ENCODE measurements around the gene BTBD19. TPM values are rescaled to one million over a fixed set of nuclear protein-coding genes. Genes with fewer than 3 reads are reported as not detected.

Gene BTBD19
- total and polyA plus RNA-seq, 9 of the 15 experiments (the other 6 are each of a cell fraction or from before 2014, with no cell fraction given): 0.22 to 2.0 (median 0.95) TPM

DNA sequence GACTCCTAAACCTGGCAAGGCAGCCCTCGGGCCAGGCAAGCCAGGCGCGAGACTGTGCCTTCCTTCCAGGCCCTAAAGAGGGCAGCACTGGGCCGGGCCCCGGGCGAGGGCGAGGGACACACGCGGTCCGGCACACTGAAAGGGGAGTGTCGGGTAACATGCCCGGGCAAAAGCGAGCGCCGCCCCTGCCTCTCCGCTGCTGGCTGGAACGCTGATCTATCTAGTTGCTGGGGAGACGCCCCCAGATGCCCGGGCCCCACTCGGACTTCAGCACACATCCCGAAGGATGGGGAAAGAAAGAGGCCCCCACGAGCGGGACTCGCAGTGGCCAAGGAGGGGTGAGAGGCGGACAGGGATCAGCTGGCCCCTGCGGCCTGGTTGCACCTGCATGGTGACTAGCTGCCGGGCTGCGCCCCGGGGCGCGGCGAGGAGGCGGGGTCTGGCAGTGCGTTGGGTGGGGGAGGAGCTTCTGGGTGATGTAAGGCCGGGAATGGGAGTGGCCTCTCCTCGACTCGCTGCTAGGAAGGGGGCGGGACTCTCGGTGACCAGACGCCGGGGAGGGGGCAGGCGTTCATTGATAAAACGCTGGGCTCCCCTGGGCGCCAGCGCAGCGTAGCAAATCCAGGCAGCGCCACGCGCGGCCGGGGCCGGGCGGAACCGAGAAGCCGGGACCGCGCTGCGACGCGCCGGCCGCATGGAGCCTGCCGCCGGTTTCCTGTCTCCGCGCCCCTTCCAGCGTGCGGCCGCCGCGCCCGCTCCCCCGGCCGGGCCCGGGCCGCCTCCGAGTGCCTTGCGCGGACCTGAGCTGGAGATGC lies 8.3 kb upstream of the BTBD19 start, which contains the start of gene PLK3 (continued):
- TF ChIP-seq MAZ (CRISPR knock-in tag; conservative IDR thresholded peaks at IDR 0.05 in 1 of 2, IDR thresholded peaks at IDR 0.05 in 1 of 2) (peak; percentile 79 to 86), PRMT5 (CRISPR knock-in tag; IDR thresholded peaks at IDR 0.05) (no peak), ZC3H11A (IDR thresholded peaks at IDR 0.05; ENCODE audit: low read depth, low read length) (peak; percentile 65; the same call in 1 of the 2 replicates), FOXP1 (CRISPR knock-in tag; IDR thresholded peaks at IDR 0.05) (peak; percentile 80), COPS2 (conservative IDR thresholded peaks at IDR 0.05) (no peak), ETV1 (tag; conservative IDR thresholded peaks at IDR 0.05; ENCODE audit: low read depth) (peak; percentile 63), ELF4 (CRISPR knock-in tag; IDR thresholded peaks at IDR 0.05) (0 out of 2 replicates have a peak, but pooled peaks have one; percentile 16), ZNF644 (tag; IDR thresholded peaks at IDR 0.05; ENCODE audit: low read depth) (0 out of 2 replicates have a peak, but pooled peaks have one; percentile 37), SRSF7 (optimal IDR thresholded peaks at IDR 0.05; ENCODE audit: low read depth, low read length) (no peak), JUNB (CRISPR knock-in tag; conservative IDR thresholded peaks at IDR 0.05) (no peak), EHMT2 (IDR thresholded peaks at IDR 0.05) (no peak), MCM7 (IDR thresholded peaks at IDR 0.05) (no peak), POLR2H (tag; IDR thresholded peaks at IDR 0.05; ENCODE audit: low read depth) (peak; percentile 92), SAP30 (IDR thresholded peaks at IDR 0.05; ENCODE audit: borderline replicate concordance, insufficient read depth, low read depth, low read length, poor library complexity, severe bottlenecking) (peak; percentile 94), ATF7 (IDR thresholded peaks at IDR 0.05) (peak; percentile 95), TAF9B (IDR thresholded peaks at IDR 0.05; ENCODE audit: partially characterized antibody) (peak; percentile 91)
- TF ChIP-seq, protein P1, sequence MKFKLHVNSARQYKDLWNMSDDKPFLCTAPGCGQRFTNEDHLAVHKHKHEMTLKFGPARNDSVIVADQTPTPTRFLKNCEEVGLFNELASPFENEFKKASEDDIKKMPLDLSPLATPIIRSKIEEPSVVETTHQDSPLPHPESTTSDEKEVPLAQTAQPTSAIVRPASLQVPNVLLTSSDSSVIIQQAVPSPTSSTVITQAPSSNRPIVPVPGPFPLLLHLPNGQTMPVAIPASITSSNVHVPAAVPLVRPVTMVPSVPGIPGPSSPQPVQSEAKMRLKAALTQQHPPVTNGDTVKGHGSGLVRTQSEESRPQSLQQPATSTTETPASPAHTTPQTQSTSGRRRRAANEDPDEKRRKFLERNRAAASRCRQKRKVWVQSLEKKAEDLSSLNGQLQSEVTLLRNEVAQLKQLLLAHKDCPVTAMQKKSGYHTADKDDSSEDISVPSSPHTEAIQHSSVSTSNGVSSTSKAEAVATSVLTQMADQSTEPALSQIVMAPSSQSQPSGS (CRISPR knock-in tag; IDR thresholded peaks at IDR 0.05): no peak
- TF ChIP-seq, protein P2, sequence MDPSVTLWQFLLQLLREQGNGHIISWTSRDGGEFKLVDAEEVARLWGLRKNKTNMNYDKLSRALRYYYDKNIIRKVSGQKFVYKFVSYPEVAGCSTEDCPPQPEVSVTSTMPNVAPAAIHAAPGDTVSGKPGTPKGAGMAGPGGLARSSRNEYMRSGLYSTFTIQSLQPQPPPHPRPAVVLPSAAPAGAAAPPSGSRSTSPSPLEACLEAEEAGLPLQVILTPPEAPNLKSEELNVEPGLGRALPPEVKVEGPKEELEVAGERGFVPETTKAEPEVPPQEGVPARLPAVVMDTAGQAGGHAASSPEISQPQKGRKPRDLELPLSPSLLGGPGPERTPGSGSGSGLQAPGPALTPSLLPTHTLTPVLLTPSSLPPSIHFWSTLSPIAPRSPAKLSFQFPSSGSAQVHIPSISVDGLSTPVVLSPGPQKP (CRISPR knock-in tag; IDR thresholded peaks at IDR 0.05): no peak
- TF ChIP-seq, protein P3, sequence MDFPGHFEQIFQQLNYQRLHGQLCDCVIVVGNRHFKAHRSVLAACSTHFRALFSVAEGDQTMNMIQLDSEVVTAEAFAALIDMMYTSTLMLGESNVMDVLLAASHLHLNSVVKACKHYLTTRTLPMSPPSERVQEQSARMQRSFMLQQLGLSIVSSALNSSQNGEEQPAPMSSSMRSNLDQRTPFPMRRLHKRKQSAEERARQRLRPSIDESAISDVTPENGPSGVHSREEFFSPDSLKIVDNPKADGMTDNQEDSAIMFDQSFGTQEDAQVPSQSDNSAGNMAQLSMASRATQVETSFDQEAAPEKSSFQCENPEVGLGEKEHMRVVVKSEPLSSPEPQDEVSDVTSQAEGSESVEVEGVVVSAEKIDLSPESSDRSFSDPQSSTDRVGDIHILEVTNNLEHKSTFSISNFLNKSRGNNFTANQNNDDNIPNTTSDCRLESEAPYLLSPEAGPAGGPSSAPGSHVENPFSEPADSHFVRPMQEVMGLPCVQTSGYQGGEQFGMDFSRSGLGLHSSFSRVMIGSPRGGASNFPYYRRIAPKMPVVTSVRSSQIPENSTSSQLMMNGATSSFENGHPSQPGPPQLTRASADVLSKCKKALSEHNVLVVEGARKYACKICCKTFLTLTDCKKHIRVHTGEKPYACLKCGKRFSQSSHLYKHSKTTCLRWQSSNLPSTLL (IDR thresholded peaks at IDR 0.05): no peak
- TF ChIP-seq, protein P4, sequence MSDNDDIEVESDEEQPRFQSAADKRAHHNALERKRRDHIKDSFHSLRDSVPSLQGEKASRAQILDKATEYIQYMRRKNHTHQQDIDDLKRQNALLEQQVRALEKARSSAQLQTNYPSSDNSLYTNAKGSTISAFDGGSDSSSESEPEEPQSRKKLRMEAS (CRISPR knock-in tag; IDR thresholded peaks at IDR 0.05): peak; percentile 96
- TF ChIP-seq, protein P5, sequence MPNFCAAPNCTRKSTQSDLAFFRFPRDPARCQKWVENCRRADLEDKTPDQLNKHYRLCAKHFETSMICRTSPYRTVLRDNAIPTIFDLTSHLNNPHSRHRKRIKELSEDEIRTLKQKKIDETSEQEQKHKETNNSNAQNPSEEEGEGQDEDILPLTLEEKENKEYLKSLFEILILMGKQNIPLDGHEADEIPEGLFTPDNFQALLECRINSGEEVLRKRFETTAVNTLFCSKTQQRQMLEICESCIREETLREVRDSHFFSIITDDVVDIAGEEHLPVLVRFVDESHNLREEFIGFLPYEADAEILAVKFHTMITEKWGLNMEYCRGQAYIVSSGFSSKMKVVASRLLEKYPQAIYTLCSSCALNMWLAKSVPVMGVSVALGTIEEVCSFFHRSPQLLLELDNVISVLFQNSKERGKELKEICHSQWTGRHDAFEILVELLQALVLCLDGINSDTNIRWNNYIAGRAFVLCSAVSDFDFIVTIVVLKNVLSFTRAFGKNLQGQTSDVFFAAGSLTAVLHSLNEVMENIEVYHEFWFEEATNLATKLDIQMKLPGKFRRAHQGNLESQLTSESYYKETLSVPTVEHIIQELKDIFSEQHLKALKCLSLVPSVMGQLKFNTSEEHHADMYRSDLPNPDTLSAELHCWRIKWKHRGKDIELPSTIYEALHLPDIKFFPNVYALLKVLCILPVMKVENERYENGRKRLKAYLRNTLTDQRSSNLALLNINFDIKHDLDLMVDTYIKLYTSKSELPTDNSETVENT (CRISPR knock-in tag; IDR thresholded peaks at IDR 0.05): peak; percentile 39

Data from K562 (cell line).